ENCODE data around the gene POU3F3.

POU3F3 gene

GRCh38 chr2:104859766-104860450, 6.0 kb downstream of the POU3F3 start:
- Histone ChIP-seq H3K4me3 (ENCODE audit: low read depth, low read length) (no peak overlapping the region; the same call in 1 of the 2 replicates), H3K36me3 (ENCODE audit: control insufficient read depth in 2 of 2, insufficient read depth in 1 of 2, low read length in 2 of 2) (peaks cover 6 to 8% of the 10 kb centered on the region in 2 experiments), H3K27ac (ENCODE audit: extremely low read depth, low read depth, low read length) (no peak overlapping the region), H3K9me3 (ENCODE audit: control insufficient read depth, insufficient read depth, low read depth, low read length) (no peaks in the 10 kb centered on the region), H3K4me1 (ENCODE audit: control insufficient read depth, insufficient read depth, low read length) (peaks cover 2% of the 10 kb centered on the region; the same call in 1 of the 2 replicates)
- CTCF ChIA-PET = interaction anchor here (0.5 to 2.8 kb wide), 3 partner anchors 10 to 1358 kb away, joined by 3 to 15 read pairs (median 4); no protein-coding TSS in a partner anchor
- POLR2A ChIA-PET = interaction anchor here (0.7 kb wide), 2 partner anchors 15 to 181 kb away, joined by 3 to 11 read pairs; no protein-coding TSS in a partner anchor
- TF ChIP-seq ZBTB8A (tag by site-specific recombination; IDR thresholded peaks at IDR 0.05) = no peak
- no peak for TF ChIP-seq ZNF513 (tag by site-specific recombination; IDR thresholded peaks at IDR 0.05)
- TF ChIP-seq BCL11A (tag by site-specific recombination; IDR thresholded peaks at IDR 0.05; ENCODE audit: low read depth) = no peak
- no peak for TF ChIP-seq ZNF132 (tag by site-specific recombination; IDR thresholded peaks at IDR 0.05; ENCODE audit: borderline replicate concordance)
- no peak for TF ChIP-seq HIC1 (tag by site-specific recombination; IDR thresholded peaks at IDR 0.05)
- TF ChIP-seq ZBTB10 (tag by site-specific recombination; IDR thresholded peaks at IDR 0.05) = no peak
- TF ChIP-seq HOXD13 (CRISPR knock-in tag; IDR thresholded peaks at IDR 0.05; ENCODE audit: borderline replicate concordance) = no peak
- TF ChIP-seq KLF7 (tag by site-specific recombination; IDR thresholded peaks at IDR 0.05; ENCODE audit: borderline replicate concordance) = no peak
- TF ChIP-seq ZNF639 (tag by site-specific recombination; IDR thresholded peaks at IDR 0.05) = no peak
- TF ChIP-seq SCRT1 (tag by site-specific recombination; IDR thresholded peaks at IDR 0.05; ENCODE audit: borderline replicate concordance) = no peak
- TF ChIP-seq ZNF155 (tag by site-specific recombination; IDR thresholded peaks at IDR 0.05) = no peak
- no peak for TF ChIP-seq PRDM6 (tag by site-specific recombination; IDR thresholded peaks at IDR 0.05)
- no peak for TF ChIP-seq ZNF501 (tag by site-specific recombination; IDR thresholded peaks at IDR 0.05)
- no peak for TF ChIP-seq ZSCAN30 (tag by site-specific recombination; IDR thresholded peaks at IDR 0.05)
- no peak for TF ChIP-seq ZNF26 (tag by site-specific recombination; IDR thresholded peaks at IDR 0.05)
- TF ChIP-seq SCRT2 (tag by site-specific recombination; IDR thresholded peaks at IDR 0.05) = no peak
- TF ChIP-seq ZNF350 (tag by site-specific recombination; IDR thresholded peaks at IDR 0.05) = no peak
- TF ChIP-seq SALL2 (tag by site-specific recombination; IDR thresholded peaks at IDR 0.05; ENCODE audit: borderline replicate concordance) = no peak
- TF ChIP-seq ZNF585B (tag by site-specific recombination; IDR thresholded peaks at IDR 0.05) = no peak

Data from HEK293 (cell line).